ENCODE results near the gene KCNH8. TPM values are rescaled to one million over a fixed set of nuclear protein-coding genes. Genes with fewer than 3 reads are reported as not detected.
A peak's percentile ranks its signal among the peaks of the same experiment; 100 is the strongest.

The KCNH8 gene
- total and polyA plus RNA-seq, 2 experiments from 2014 or later: 0.97 to 1.1 TPM

GRCh38 chr3:19541284-19541683 lies 393.0 kb downstream of the KCNH8 start:
- Histone ChIP-seq H3K4me3 (no peak overlapping the region), H3K9me2 (replicated peaks; ENCODE audit: insufficient read depth) (no peaks in the 10 kb centered on the region), H3K9me3 (ENCODE audit: low read depth) (no peaks in the 10 kb centered on the region), H3K79me2 (no peaks in the 10 kb centered on the region), H3K4me2 (no peak overlapping the region), H3K27ac (no peak overlapping the region), H3K4me1 (ENCODE audit: insufficient read depth) (no peaks in the 10 kb centered on the region), H2AFZ (no peak overlapping the region), H4K20me1 (ENCODE audit: insufficient read depth, poor library complexity, severe bottlenecking) (no peaks in the 10 kb centered on the region), H3K27me3 (no peaks in the 10 kb centered on the region), H3K36me3 (replicated peaks; ENCODE audit: insufficient read depth, low read depth) (no peaks in the 10 kb centered on the region)
- 94% methylated on average over 2 of the region's 2 CpGs for WGBS (ENCODE audit: low lambda C conversion rate, missing lambda C conversion rate)
- no peak for DNase-seq (ENCODE audit: low spot score)
- TF ChIP-seq EZH2 (IDR thresholded peaks at IDR 0.05; ENCODE audit: borderline replicate concordance) (no peak), CTCF (IDR thresholded peaks at IDR 0.05; ENCODE audit: poor library complexity) (no peak), EZH2phosphoT487 (IDR thresholded peaks at IDR 0.05; ENCODE audit: low read depth, severe bottlenecking, unreplicated experiment) (no peak)

- H3K36me3 ChIP-seq (replicated peaks; ENCODE audit: insufficient read depth, low read depth): no peaks in the 10 kb centered on the region
- H3K4me3 ChIP-seq: no peak overlapping the region
- H3K9me2 ChIP-seq (replicated peaks; ENCODE audit: insufficient read depth): no peaks in the 10 kb centered on the region
- peak; percentile 42 for DNase-seq (ENCODE audit: low spot score)
- H3K27ac ChIP-seq: no peak overlapping the region
- TF ChIP-seq CTCF (IDR thresholded peaks at IDR 0.05; ENCODE audit: poor library complexity) (peak; percentile 52), EZH2 (IDR thresholded peaks at IDR 0.05; ENCODE audit: borderline replicate concordance) (no peak), EZH2phosphoT487 (IDR thresholded peaks at IDR 0.05; ENCODE audit: low read depth, severe bottlenecking, unreplicated experiment) (no peak)
- WGBS (ENCODE audit: low lambda C conversion rate, missing lambda C conversion rate): 37% methylated on average over 4 of the region's 4 CpGs
- no peaks in the 10 kb centered on the region for H3K27me3 ChIP-seq
- no peaks in the 10 kb centered on the region for H3K4me1 ChIP-seq (ENCODE audit: insufficient read depth)
- no peak overlapping the region for H2AFZ ChIP-seq
- H3K4me2 ChIP-seq: no peak overlapping the region
- no peaks in the 10 kb centered on the region for H3K79me2 ChIP-seq
- no peaks in the 10 kb centered on the region for H3K9me3 ChIP-seq (ENCODE audit: low read depth)
- H4K20me1 ChIP-seq (ENCODE audit: insufficient read depth, poor library complexity, severe bottlenecking): no peaks in the 10 kb centered on the region
Observed at GRCh38 chr3:19543212-19543841, 395.0 kb downstream of the KCNH8 start.

- H3K9me3 ChIP-seq (ENCODE audit: low read depth): no peaks in the 10 kb centered on the region
- H3K9me2 ChIP-seq (replicated peaks; ENCODE audit: insufficient read depth): no peaks in the 10 kb centered on the region
- H4K20me1 ChIP-seq (ENCODE audit: insufficient read depth, poor library complexity, severe bottlenecking): no peaks in the 10 kb centered on the region
- no peak for DNase-seq (ENCODE audit: low spot score)
- no peaks in the 10 kb centered on the region for H3K4me1 ChIP-seq (ENCODE audit: insufficient read depth)
- TF ChIP-seq CTCF (IDR thresholded peaks at IDR 0.05; ENCODE audit: poor library complexity) (no peak), EZH2 (IDR thresholded peaks at IDR 0.05; ENCODE audit: borderline replicate concordance) (no peak)
- no peaks in the 10 kb centered on the region for H3K27me3 ChIP-seq
- WGBS (ENCODE audit: low lambda C conversion rate, missing lambda C conversion rate): 90% methylated on average over 2 of the region's 2 CpGs
- no peak overlapping the region for H3K4me3 ChIP-seq
- no peak overlapping the region for H3K27ac ChIP-seq
- H3K36me3 ChIP-seq (replicated peaks; ENCODE audit: insufficient read depth, low read depth): no peaks in the 10 kb centered on the region
- H2AFZ ChIP-seq: no peak overlapping the region
- H3K4me2 ChIP-seq: no peak overlapping the region
- H3K79me2 ChIP-seq: no peaks in the 10 kb centered on the region
Observed at GRCh38 chr3:19547665-19548464, 399.6 kb downstream of the KCNH8 start.
